CD14-positive monocyte (primary cell): ENCODE measurements around the gene HOXB3. TPM values are rescaled to one million over a fixed set of nuclear protein-coding genes. Genes with fewer than 3 reads are reported as not detected.

Source experiments
- DNase-seq, 3 donors: peaks; one replicate each; pipeline ENCODE4 v3.0.0-alpha.2; 2011 to 2022
- H2AFZ ChIP-seq: 2 replicates; pipeline ENCODE4 v1.6.0; 2012; ENCODE audit warnings: mild to moderate bottlenecking, low read depth, low read length, inconsistent platforms; ENCODE audit not compliant: insufficient read depth, poor library complexity, severe bottlenecking
- H3K27ac ChIP-seq, 2 donors: 1 replicate in 1 of 2; 2 replicates in 1 of 2; pipeline ENCODE4 v1.5.1; 2012 to 2013; ENCODE audit warnings: low read length in 2 of 2, control low read depth in 1 of 2, inconsistent platforms in 1 of 2, low read depth in 1 of 2, mild to moderate bottlenecking in 1 of 2
- H3K27me3 ChIP-seq, 2 donors: one replicate each; pipeline versions ENCODE4 v1.6.0 to v1.6.1; 2011 to 2013; ENCODE audit warnings: low read length in 2 of 2; ENCODE audit not compliant: control insufficient read depth in 2 of 2, insufficient read depth in 2 of 2
- H3K36me3 ChIP-seq, 2 donors: replicated peaks in 1 of 2; 1 replicate in 1 of 2; 2 replicates in 1 of 2; pipeline versions ENCODE4 v1.5.1 to v1.6.1; 2012 to 2013; ENCODE audit warnings: low read length in 2 of 2, control low read depth in 1 of 2, inconsistent platforms in 1 of 2, mild to moderate bottlenecking in 1 of 2; ENCODE audit not compliant: insufficient read depth in 2 of 2, control insufficient read depth in 1 of 2
- H3K4me1 ChIP-seq, 2 donors: 1 replicate in 1 of 2; 2 replicates in 1 of 2; pipeline versions ENCODE4 v1.5.1 to v1.6.1; 2012 to 2013; ENCODE audit warnings: low read length in 2 of 2, control low read depth in 1 of 2, inconsistent platforms in 1 of 2, mild to moderate bottlenecking in 1 of 2, moderate library complexity in 1 of 2; ENCODE audit not compliant: insufficient read depth in 2 of 2, control insufficient read depth in 1 of 2
- H3K4me2 ChIP-seq: replicated peaks from 2 replicates; pipeline ENCODE3; 2012; ENCODE audit warnings: low read length, moderate library complexity, mild to moderate bottlenecking; ENCODE audit not compliant: poor library complexity, severe bottlenecking; ENCODE audit errors: extremely low read depth
- H3K4me3 ChIP-seq, 3 experiments: fragments of 200-600 bp in 1 of 3; sonication (generic) in 1 of 3; replicated peaks in 1 of 3; 1 replicate in 2 of 3; 2 replicates in 1 of 3; pipeline ENCODE4 v1.5.1; 2011 to 2013; ENCODE audit warnings: low read length in 3 of 3, mild to moderate bottlenecking in 3 of 3, control low read depth in 2 of 3, low read depth in 2 of 3, inconsistent platforms in 1 of 3, moderate library complexity in 1 of 3
- H3K79me2 ChIP-seq: 2 replicates; pipeline ENCODE4 v1.6.0; 2012; ENCODE audit warnings: mild to moderate bottlenecking, control low read depth, inconsistent platforms, low read length, moderate library complexity; ENCODE audit not compliant: insufficient read depth
- H3K9ac ChIP-seq: 2 replicates; pipeline ENCODE4 v1.6.0; 2017; ENCODE audit warnings: low read length, mild to moderate bottlenecking; ENCODE audit not compliant: insufficient read depth, poor library complexity, severe bottlenecking
- H3K9me3 ChIP-seq, 2 donors: replicated peaks in 1 of 2; 1 replicate in 1 of 2; 2 replicates in 1 of 2; pipeline versions ENCODE4 v1.5.1 to v1.6.1; 2012 to 2013; ENCODE audit warnings: low read length in 2 of 2, control low read depth in 1 of 2; ENCODE audit not compliant: control insufficient read depth in 1 of 2, insufficient read depth in 1 of 2
- H4K20me1 ChIP-seq: 2 replicates; pipeline ENCODE4 v1.6.0; 2012; ENCODE audit warnings: mild to moderate bottlenecking, low read length, control low read depth, moderate library complexity; ENCODE audit not compliant: insufficient read depth
- H3K27ac Mint-ChIP-seq, 7 donors: one replicate each; pipeline ENCODE4 v1.8.0; 2020; ENCODE audit warnings: mild to moderate bottlenecking in 7 of 7, mixed read lengths in 7 of 7, moderate library complexity in 6 of 7, inconsistent platforms in 2 of 7
- H3K27me3 Mint-ChIP-seq, 3 donors: one replicate each; pipeline ENCODE4 v1.8.0; 2021 to 2022; ENCODE audit warnings: low read depth in 3 of 3, mild to moderate bottlenecking in 3 of 3, mixed read lengths in 3 of 3, moderate library complexity in 3 of 3, inconsistent platforms in 1 of 3
- H3K36me3 Mint-ChIP-seq, 2 donors: one replicate each; pipeline ENCODE4 v1.8.0; 2020; ENCODE audit warnings: mixed read lengths in 2 of 2, inconsistent platforms in 1 of 2, mild to moderate bottlenecking in 1 of 2
- H3K4me1 Mint-ChIP-seq: one replicate; pipeline ENCODE4 v1.8.0; 2020; ENCODE audit warnings: mild to moderate bottlenecking, mixed read lengths
- H3K4me3 Mint-ChIP-seq, 2 donors: one replicate each; pipeline ENCODE4 v1.8.0; 2020; ENCODE audit warnings: mild to moderate bottlenecking in 2 of 2, mixed read lengths in 2 of 2, moderate library complexity in 1 of 2
- H3K9me3 Mint-ChIP-seq, 7 donors: one replicate each; pipeline ENCODE4 v1.8.0; 2020 to 2022; ENCODE audit warnings: mixed read lengths in 7 of 7, mild to moderate bottlenecking in 6 of 7, moderate library complexity in 6 of 7, inconsistent platforms in 2 of 7
- WGBS: methylation state at CpG from one replicate; pipeline ENCODE4 v1.1.5; 2013; ENCODE audit warnings: missing lambda C conversion rate; ENCODE audit not compliant: insufficient coverage; 5-methylcytosine and 5-hydroxymethylcytosine counted together
- intact Hi-C, 2 donors: fragments of 100-400 bp; cut with micrococcal nuclease; formaldehyde crosslinking; loops; one replicate each; pipeline versions ENCODE4 v1.15.0 to v1.15.1; 2023
- polyA plus RNA-seq, 3 donors: library from polyadenylated mRNA; depleted of rRNA in 1 of 3; unstranded in 2 of 3; stranded (reverse) in 1 of 3; fragments of 300-500 nt in 2 of 3; fragments of >200 nt in 1 of 3; fragmentation: Illumina TruSeq in 2 of 3; gene quantifications; 1 replicate in 2 of 3; 2 replicates in 1 of 3; pipeline ENCODE4 v1.2.3, GENCODE V29; 2012 to 2021
- TF ChIP-seq, protein P1 (sequence below): fragments of 200-600 bp; IDR thresholded peaks from one replicate; pipeline ENCODE4 v1.8.0; 2022; ENCODE audit warnings: antibody characterized with exemption, mild to moderate bottlenecking

The HOXB3 gene
- polyA plus RNA-seq, 3 donors: 0.56 TPM; not detected in 2

DNA sequence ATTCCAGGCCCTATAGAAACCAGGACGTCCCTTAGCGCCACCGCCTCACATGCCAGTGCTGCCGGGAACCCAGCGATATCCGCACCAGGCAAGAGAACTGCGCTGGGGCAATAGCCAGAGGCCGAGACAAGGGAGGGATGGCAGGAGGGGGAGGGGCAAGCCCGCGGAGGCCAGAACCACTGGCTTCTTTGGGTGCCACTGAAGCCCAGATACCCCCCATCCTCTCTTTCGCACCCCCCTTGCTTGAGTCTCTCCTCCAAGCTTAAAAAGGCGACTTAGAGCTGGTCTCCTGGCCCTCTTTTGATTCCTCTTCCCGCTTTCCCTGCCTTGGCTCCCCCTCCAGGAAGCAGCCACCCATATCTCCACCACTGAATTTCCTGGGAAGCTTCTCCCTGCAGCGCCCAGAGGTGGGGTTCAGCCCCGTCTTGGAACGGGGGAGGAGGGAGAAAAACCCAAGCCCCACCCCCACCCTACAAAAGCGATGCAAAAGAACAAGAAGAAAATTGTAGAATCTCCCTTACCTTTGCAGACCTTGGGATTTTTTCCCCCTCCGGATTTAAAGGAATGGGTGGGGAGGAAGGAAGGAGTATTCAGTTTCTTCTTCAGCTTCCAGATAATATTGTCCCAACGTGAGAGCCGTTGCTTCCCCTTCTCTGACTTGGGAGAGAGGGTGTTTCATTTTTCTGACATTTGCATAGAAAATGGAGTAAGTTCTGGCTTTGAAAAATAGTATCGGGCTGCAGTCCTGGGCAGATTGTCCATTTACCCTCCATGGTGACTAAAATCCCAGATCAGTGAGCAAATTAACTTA is 14.1 kb upstream of the HOXB3 start:
- peaks cover 66 to 99% of the 10 kb centered on the region in 2 donors for H3K27me3 ChIP-seq
- no peaks in the 10 kb centered on the region for H3K79me2 ChIP-seq
- Mint-ChIP-seq H3K9me3 (peaks cover 0 to 25% (median 7%) of the 10 kb centered on the region in 7 donors), H3K4me3 (peak overlapping the region in 1 of 2 donors; percentile 79), H3K27me3 (peaks cover 90 to 98% (median 96%) of the 10 kb centered on the region in 3 donors), H3K4me1 (peaks cover 14% of the 10 kb centered on the region), H3K36me3 (peaks cover 0 to 8% of the 10 kb centered on the region in 2 donors), H3K27ac (no peak overlapping the region)
- WGBS: 61% methylated on average over 8 of the region's 21 CpGs
- H3K36me3 ChIP-seq: no peaks in the 10 kb centered on the region
- TF ChIP-seq, protein P1, sequence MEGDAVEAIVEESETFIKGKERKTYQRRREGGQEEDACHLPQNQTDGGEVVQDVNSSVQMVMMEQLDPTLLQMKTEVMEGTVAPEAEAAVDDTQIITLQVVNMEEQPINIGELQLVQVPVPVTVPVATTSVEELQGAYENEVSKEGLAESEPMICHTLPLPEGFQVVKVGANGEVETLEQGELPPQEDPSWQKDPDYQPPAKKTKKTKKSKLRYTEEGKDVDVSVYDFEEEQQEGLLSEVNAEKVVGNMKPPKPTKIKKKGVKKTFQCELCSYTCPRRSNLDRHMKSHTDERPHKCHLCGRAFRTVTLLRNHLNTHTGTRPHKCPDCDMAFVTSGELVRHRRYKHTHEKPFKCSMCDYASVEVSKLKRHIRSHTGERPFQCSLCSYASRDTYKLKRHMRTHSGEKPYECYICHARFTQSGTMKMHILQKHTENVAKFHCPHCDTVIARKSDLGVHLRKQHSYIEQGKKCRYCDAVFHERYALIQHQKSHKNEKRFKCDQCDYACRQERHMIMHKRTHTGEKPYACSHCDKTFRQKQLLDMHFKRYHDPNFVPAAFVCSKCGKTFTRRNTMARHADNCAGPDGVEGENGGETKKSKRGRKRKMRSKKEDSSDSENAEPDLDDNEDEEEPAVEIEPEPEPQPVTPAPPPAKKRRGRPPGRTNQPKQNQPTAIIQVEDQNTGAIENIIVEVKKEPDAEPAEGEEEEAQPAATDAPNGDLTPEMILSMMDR: no peak
- no peak for DNase-seq
- no peaks in the 10 kb centered on the region for H4K20me1 ChIP-seq
- no peak overlapping the region for H3K27ac ChIP-seq
- intact Hi-C loops: no loop called here
- H3K9ac ChIP-seq: no peak overlapping the region
- H2AFZ ChIP-seq: no peak overlapping the region
- H3K9me3 ChIP-seq: peaks cover 0 to 42% of the 10 kb centered on the region in 2 donors
- no peaks in the 10 kb centered on the region for H3K4me1 ChIP-seq
- H3K4me2 ChIP-seq: no peak overlapping the region
- no peak overlapping the region for H3K4me3 ChIP-seq

GRCh38 chr17:48601539-48602425 is 11.7 kb upstream of the HOXB3 start:
- Mint-ChIP-seq H3K36me3 (peaks cover 6 to 16% of the 10 kb centered on the region in 2 donors), H3K4me3 (peak overlapping the region in 1 of 2 donors; percentile 93), H3K9me3 (peaks cover 0 to 33% (median 8%) of the 10 kb centered on the region in 7 donors), H3K4me1 (peaks cover 28% of the 10 kb centered on the region), H3K27me3 (peaks cover 95 to 100% (median 99%) of the 10 kb centered on the region in 3 donors), H3K27ac (no peak overlapping the region)
- Histone ChIP-seq H3K9ac (no peak overlapping the region), H3K36me3 (no peaks in the 10 kb centered on the region), H3K4me2 (no peak overlapping the region), H3K27ac (no peak overlapping the region), H3K4me1 (peaks cover 15 to 18% of the 10 kb centered on the region in 2 donors), H4K20me1 (no peaks in the 10 kb centered on the region), H2AFZ (no peak overlapping the region), H3K4me3 (no peak overlapping the region), H3K27me3 (peaks cover 74 to 100% of the 10 kb centered on the region in 2 donors), H3K79me2 (no peaks in the 10 kb centered on the region), H3K9me3 (peaks cover 0 to 46% of the 10 kb centered on the region in 2 donors)
- intact Hi-C loops: no loop called here
- 54% methylated on average over 20 of the region's 35 CpGs for WGBS
- TF ChIP-seq, protein P1: no peak
- DNase-seq: no peak
